ENCODE data around the gene PPP2CA.
A peak's percentile ranks its signal among the peaks of the same experiment; 100 is the strongest.
"Not testable (repeated sequence)": the region's sequence is repeated elsewhere in the genome, so short reads cannot be mapped to it uniquely, and the experiment has no call there.

PPP2CA gene

GRCh38 chr5:134225780-134226440 lies at the start of gene PPP2CA:
PPP2CA (minus strand) TSS chr5:134226073; CDS start chr5:134225861, 212 bp downstream.
- DNase-seq (ENCODE audit: low spot score): peak; percentile 95

DNA sequence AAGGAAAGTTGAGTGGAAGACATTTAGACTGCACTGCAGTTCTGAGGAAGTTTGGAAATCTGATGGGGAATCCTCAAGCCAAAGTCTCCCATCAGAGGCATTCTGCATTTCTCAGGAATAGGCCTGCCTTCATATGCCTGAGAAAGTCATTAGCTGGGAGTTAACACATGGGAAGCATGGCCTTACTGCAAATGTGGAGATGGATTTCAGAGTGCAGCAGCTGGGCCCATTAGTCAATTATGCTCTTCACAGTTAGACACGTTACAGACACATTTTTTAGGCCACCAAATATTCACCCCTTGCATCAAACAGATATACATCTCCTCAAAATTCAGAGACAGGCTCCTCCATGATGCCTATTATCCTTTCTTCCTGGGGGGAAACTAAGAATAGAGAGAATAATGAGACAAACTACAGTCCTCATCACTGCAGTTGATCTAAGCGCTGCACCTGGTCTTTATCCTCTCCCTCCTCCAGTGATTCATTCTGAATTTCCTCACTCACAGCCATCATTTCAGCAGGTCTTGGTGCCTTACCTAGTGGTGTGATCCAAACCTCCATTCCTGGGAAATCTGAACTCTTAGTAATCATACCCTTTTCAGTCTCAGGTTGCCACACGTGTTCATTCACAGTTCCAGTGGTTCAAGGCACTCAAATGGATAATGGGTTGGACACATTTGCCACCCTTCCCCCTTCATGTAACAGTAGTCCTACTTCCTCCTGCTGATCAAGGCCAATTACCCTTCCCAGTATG lies 47.9 kb upstream of the PPP2CA start:
- DNase-seq (ENCODE audit: low spot score): no peak

DNA sequence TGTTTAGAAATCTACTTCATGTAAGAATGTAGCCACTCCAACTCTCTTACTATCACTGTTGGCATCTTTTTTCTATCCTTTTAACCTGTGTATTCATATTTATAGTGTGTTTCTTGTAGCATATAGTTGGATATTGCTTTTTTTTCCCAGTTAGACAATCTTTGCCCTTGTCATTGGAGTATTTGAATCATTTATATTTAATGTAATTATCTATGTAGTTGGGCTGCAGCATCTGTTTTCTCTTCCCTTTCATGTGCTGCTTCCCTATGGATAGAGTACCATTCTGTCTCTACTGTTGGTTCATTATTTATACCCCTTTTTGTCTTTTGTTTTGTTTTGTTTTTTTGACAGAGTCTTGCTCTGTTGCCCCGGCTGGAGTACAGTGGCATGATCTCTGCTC lies 45.2 kb upstream of the PPP2CA start:
- DNase-seq (ENCODE audit: low spot score): no peak

- no peak for DNase-seq (ENCODE audit: low spot score)
Observed at GRCh38 chr5:134268919-134269318, 43.0 kb upstream of the PPP2CA start.

GRCh38 chr5:134268019-134268601 lies 42.2 kb upstream of the PPP2CA start:
- no peak for DNase-seq (ENCODE audit: low spot score)

DNA sequence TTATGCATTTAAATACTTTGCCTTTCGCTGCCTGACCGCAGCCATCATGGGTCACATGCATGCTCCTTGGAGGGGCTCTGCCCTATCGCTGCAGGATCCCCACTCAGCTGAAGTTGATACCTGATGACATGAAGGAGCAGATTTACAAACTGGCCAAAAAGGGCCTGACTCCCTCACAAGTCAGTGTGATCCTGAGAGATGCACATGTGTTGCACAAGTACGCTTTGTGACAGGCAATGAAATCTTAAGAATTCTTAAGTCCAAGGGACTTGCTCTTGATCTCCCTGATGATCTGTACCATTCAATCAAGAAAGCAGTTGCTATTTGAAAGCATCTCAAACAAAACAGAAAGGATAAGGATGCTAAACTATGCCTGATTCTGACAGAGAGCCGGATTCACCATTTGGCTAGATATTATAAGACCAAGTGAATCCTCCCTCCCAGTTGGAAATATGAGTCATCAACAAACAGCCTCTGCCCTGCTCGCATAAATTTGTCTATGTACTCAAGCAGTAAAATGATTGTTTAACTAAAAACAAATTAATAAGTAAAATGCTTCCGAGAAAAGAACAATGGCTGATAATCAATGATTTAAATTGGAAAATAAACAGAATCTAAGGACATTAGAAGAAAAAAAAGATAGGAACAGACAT lies 41.6 kb upstream of the PPP2CA start:
- DNase-seq (ENCODE audit: low spot score): no peak

GRCh38 chr5:134263801-134264200 lies 37.9 kb upstream of the PPP2CA start:
- no peak for DNase-seq (ENCODE audit: low spot score)

DNA sequence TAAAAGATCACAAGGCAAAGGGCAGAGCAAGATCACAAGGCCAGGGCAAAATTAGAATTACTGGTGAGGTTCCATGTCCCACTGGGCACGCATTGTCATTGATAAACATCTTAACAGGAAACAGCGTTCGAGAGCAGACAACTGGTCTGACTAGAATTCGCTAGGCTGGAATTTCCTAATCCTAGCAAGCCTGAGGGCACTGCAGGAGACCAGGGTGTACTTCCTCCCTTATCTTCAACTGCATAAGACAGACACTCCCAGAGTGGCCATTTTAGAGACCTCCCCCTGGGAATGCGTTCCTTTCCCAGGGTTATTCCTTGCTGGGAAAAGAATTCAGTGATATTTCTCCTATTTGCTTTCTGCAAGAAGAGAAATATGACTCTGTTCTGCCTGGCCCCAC lies 36.8 kb upstream of the PPP2CA start:
- DNase-seq (ENCODE audit: low spot score): not testable (repeated sequence)

GRCh38 chr5:134258896-134259295 lies 33.0 kb upstream of the PPP2CA start:
- DNase-seq (ENCODE audit: low spot score): no peak

DNA sequence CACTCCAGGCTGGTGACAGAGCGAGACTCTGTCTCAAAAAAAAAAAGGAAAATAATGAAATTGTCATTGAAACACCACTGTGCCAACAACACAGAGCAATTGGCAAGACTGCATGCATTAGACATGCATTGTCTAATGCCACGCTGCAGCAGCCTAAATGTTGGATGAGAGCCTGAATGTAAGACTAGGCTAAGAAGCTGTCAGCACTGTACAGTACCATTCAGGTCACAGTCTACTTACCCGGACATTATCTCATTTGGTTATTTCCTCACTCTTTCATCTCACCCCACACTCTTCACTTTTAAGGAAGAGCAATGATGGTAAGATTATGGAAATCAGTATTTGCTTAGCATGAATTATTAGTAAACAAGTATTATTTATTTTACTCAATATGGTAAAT lies 31.3 kb upstream of the PPP2CA start:
- no peak for DNase-seq (ENCODE audit: low spot score)

DNA sequence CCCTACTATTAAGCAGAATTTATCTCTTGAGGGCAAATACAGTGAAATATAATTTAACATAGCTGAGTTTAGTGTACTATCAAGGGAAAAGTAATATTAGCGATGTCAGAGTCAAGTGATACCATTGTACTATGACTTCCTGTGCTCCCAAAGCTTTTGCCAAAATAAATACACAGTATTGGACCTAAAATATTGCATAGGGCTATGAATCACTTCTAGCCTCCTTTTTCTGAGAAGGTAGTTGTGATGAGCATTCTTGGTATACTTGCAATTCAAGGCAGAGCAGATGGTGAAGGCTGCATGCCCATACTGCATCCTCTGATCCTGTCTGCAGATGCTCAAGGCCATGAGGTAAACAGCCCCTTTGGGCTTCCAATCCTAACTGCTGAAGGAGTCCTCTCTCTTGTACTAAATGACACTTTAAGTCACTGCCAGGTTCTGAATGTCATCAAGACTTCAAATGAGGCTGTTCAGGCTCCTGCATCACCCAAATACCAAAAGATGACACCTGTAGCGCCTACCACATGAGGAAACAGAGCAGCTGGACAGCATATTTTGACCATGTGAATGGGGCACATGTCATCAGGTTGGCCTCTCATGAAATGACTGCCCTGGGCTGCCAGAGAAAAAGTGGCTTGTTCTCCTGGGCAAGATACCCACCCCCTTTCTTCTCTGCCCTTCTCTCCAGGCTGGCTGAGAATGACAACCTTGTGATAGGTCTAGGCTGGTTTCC lies 29.7 kb upstream of the PPP2CA start:
- DNase-seq (ENCODE audit: low spot score): no peak

DNA sequence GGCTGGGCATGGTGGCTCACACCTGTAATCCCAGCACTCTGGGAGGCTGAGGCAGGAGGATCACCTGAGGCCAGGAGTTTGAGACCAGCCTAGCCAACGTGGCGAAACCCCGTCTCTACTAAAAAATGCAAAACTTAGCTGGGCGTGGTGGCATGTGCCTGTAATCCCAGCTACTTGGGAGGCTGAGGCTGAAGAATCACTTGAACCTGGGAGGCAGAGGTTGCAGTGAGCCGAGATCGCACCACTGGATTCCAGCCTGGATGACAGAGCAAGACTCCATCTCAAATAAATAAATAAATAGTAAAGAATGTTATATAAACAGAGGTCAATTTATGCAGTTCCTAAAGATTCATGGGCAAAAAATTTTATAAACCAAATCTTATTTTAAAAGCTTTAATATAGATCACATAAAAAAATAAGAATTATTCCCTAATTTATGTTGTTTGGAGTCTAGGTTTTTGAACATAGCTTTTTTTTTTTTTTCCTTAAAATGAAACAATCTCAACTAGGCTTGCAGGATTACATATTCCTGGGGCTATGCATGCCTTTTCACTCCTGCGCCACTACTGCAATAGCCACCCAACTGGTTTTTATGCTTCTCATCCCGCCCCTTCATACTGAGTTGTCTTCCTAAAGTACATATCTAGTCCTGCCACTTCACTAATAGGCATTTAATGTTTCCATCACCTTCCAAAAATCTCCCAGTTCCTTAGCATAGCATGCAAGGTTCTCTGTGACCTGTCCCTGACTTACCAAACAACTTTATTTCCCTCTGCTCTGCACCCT lies 27.7 kb upstream of the PPP2CA start:
- DNase-seq (ENCODE audit: low spot score): not testable (repeated sequence)

GRCh38 chr5:134252671-134253070 lies 26.8 kb upstream of the PPP2CA start:
- DNase-seq (ENCODE audit: low spot score): no peak

DNA sequence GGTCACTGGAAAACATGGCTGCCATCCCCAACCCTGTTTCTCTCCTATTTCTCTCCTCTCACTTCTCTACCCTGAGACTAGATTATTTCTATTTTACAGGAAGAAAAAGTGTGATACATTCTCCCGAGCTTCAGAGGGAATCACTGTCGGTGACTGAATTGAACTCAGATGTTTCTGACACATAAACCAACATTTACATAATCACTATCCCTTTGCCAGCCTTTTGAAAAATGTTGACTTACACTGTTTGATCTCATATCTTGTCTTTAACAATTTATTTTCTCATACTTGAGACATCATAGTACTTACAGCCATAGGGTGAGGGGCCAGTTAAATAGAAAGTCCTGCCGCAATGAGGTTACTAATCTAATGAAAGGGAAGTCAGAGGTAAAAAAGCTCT lies 25.1 kb upstream of the PPP2CA start:
- no peak for DNase-seq (ENCODE audit: low spot score)

DNA sequence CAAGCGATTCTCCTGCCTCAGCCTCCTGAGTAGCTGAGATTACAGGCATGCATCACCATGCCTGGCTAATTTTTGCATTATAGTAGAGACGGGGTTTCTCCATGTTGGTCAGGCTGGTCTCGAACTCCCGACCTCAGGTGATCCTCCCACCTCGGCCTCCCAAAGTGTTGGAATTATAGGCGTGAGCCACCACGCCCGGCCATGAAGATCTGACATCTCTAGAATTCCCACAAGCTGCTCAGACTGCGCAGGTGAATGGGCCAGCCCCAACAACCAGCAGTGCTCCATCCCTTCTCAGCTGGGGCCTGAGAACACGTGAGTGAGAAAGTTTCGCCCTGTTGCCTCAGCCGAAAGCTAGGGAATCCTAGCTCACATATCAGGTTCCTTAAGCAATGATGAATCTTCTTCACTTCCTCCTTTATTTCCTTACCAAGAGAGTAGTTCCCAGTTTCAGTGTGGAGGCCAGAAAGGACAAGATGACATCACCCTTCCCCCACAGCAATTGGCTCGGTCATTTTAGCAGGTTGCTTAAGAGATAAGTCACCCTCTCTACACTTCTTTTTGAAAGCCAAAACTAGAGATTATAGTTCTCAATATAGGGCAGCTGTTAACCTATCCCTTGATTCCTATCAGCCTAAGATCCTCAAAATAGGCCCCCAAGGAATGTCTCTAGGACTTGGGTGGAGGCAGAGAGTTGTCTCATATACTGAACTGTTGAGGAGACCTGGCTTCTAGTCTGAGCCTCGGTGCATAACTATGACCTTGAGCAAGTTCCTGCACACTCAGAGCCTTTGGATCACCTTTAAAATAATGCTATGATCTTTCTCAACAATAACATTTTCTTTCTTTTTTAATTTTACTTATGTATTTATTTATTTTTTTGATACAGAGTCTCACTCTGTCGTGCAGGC lies 23.9 kb upstream of the PPP2CA start:
- DNase-seq (ENCODE audit: low spot score): no peak

GRCh38 chr5:134248256-134248655 lies 22.4 kb upstream of the PPP2CA start:
- no peak for DNase-seq (ENCODE audit: low spot score)

DNA sequence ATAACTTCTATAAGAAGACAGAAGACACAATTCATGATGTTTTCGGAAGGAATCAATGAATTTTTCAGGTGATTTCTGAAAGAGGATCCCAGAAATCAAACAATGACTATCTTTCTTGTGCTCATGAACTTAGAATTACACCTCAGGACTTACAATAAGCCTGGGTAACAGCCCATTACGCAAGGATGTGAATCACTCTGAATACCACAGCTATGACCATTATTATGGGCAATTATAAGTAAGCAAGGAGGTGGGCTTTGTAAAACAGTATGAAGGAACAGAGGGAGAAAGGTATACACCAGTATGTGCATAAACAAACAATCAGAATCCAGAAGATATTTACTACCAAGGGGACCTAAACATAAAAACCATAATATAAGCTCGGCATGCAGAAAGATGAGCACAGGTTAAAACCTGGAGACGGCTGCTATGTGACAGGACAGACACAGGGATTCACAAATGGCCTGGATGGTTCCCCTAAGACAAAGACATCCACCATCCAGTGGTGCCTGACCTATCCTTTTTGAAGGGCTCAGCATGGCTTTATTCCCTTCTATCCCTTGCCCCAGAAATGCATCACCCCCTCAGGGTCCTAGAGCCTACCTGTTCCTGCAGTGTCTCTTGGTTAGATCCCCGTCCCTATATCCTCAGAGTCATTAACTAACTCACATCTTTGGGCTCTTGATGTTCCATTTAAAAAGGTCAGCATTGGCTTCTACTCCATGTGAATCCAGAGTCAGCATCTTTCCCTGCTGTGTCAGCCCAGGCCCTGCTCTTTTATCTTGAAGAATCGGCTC lies 21.8 kb upstream of the PPP2CA start:
- peak; percentile 69 for DNase-seq (ENCODE audit: low spot score)

DNA sequence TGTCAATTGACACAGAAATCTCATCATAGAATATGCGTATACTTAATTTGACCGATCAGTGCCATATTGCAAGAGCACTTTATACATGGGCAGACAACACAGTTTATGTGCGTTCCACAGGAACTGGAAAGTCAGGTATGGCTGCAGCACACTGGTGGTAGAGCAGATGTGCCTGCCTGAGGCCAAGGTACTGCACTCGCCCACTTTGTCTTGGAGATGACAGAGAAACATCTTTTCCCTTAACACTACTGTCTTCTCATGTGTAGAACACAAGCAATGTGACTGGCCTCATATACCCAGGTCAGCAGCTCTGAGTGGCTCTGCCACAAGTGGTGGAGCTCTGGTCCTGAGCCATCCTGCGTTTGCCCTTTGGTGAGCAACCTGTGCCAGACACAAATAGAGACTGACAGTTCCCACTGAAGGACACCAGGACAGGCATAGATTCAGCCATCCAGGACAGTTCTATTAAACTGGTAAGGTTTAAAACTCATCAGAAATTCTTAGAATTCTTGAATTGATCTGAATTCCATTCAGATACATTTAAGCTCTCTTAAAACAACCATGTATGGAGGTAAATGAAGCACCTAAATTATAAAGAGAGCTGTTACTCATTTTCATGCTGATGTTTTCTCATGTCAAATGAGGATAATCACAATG lies 21.0 kb upstream of the PPP2CA start:
- no peak for DNase-seq (ENCODE audit: low spot score)

- DNase-seq (ENCODE audit: low spot score): no peak
Observed at GRCh38 chr5:134245692-134246091, 19.8 kb upstream of the PPP2CA start.

All from iPS-NIHi11 (cell line).